HG03159 (cell line): ENCODE measurements around the gene PIGZ.

ENCODE experiments used
- ATAC-seq: cut with Tn5 transposase; IDR thresholded peaks from one replicate; pipeline ENCODE4 v1.9.1; 2021; ENCODE audit warnings: mild to moderate bottlenecking, moderate library complexity; ENCODE audit not compliant: unreplicated experiment

Gene PIGZ

GRCh38 chr3:197002701-197003454, 34.2 kb upstream of the PIGZ start:
- peak; percentile 61 for ATAC-seq

GRCh38 chr3:197001972-197002700, 33.5 kb upstream of the PIGZ start:
- ATAC-seq: no peak

GRCh38 chr3:197001106-197001971, 32.7 kb upstream of the PIGZ start:
- no peak for ATAC-seq

- no peak for ATAC-seq
Observed at GRCh38 chr3:197000211-197000610, 31.6 kb upstream of the PIGZ start.

GRCh38 chr3:196998966-196999760, 30.5 kb upstream of the PIGZ start:
- no peak for ATAC-seq

GRCh38 chr3:196997311-196997710, 28.7 kb upstream of the PIGZ start:
- ATAC-seq: no peak

- no peak for ATAC-seq
Observed at GRCh38 chr3:196996454-196997265, 28.0 kb upstream of the PIGZ start.

GRCh38 chr3:196995646-196996355, 27.2 kb upstream of the PIGZ start:
- no peak for ATAC-seq

- ATAC-seq: no peak
Observed at GRCh38 chr3:196995027-196995426, 26.4 kb upstream of the PIGZ start.

GRCh38 chr3:196994056-196994455, 25.4 kb upstream of the PIGZ start:
- no peak for ATAC-seq

- ATAC-seq: no peak
Observed at GRCh38 chr3:196992461-196993065, 23.9 kb upstream of the PIGZ start.

GRCh38 chr3:196991581-196992460, 23.2 kb upstream of the PIGZ start:
- no peak for ATAC-seq

GRCh38 chr3:196990601-196991007, 22.0 kb upstream of the PIGZ start:
- no peak for ATAC-seq

GRCh38 chr3:196989721-196990262, 21.2 kb upstream of the PIGZ start:
- ATAC-seq: no peak

GRCh38 chr3:196988241-196989029, 19.8 kb upstream of the PIGZ start:
- ATAC-seq: no peak

- ATAC-seq: no peak
Observed at GRCh38 chr3:196987022-196987421, 18.4 kb upstream of the PIGZ start.
